IMR-90 (cell line): ENCODE data around the gene CDC25B.

Experiments used
- CEBPB ChIP-seq: IDR thresholded peaks from 2 replicates; pipeline ENCODE4 v1.6.1; 2012; ENCODE audit warnings: low read depth, low read length, improper control_type of control experiment
- CTCF ChIP-seq: conservative IDR thresholded peaks from 2 replicates; pipeline ENCODE4 v1.5.1; 2012; ENCODE audit warnings: mild to moderate bottlenecking, low read depth, low read length, improper control_type of control experiment
- MAZ ChIP-seq: IDR thresholded peaks from 2 replicates; pipeline ENCODE4 v1.6.1; 2012; ENCODE audit warnings: low read depth, mild to moderate bottlenecking, low read length, improper control_type of control experiment, moderate library complexity, borderline replicate concordance
- POLR2A ChIP-seq: IDR thresholded peaks from 2 replicates; pipeline ENCODE4 v1.6.1; 2012; ENCODE audit warnings: mild to moderate bottlenecking, low read depth, low read length
- RCOR1 ChIP-seq: IDR thresholded peaks from 2 replicates; pipeline ENCODE4 v1.6.1; 2012; ENCODE audit warnings: mild to moderate bottlenecking, low read length, improper control_type of control experiment; ENCODE audit not compliant: insufficient replicate concordance

- TF ChIP-seq CTCF = no peak
- TF ChIP-seq RCOR1 = no peak
- TF ChIP-seq MAZ = no peak
- no peak for TF ChIP-seq POLR2A
- TF ChIP-seq CEBPB = no peak
These were observed 43.2 kb downstream of the CDC25B start for GRCh38 chr20:3839328-3839727.
